GM23338 (cell line): ENCODE data around the gene CDKAL1.

ENCODE experiments used
- CREB1 ChIP-seq: fragments of 250-450 bp; sonication (Bioruptor Pico); IDR thresholded peaks from 2 replicates; pipeline ENCODE4 v1.5.0; 2020; ENCODE audit warnings: low read depth, mild to moderate bottlenecking, moderate library complexity
- CTCF ChIP-seq, 2 experiments: fragments of 200-600 bp in 1 of 2; sonication (generic) in 1 of 2; conservative IDR thresholded peaks; 2 replicates each; pipeline versions ENCODE4 v1.5.1 to v1.6.1; 2016 to 2017; ENCODE audit warnings: antibody characterized with exemption in 2 of 2, low read depth in 2 of 2, mild to moderate bottlenecking in 2 of 2, moderate library complexity in 1 of 2
- ETS1 ChIP-seq: IDR thresholded peaks from 2 replicates; pipeline ENCODE4 v1.6.1; 2016; ENCODE audit warnings: antibody characterized with exemption
- EZH2 ChIP-seq: fragments of 200-600 bp; sonication (generic); IDR thresholded peaks from one replicate; pipeline ENCODE4 v1.8.0; 2017; ENCODE audit warnings: antibody characterized with exemption, mild to moderate bottlenecking, low read depth; ENCODE audit not compliant: unreplicated experiment
- EZH2phosphoT487 ChIP-seq: fragments of 200-600 bp; sonication (generic); IDR thresholded peaks from one replicate; pipeline ENCODE4 v1.8.1; 2018; ENCODE audit warnings: antibody characterized with exemption; ENCODE audit not compliant: unreplicated experiment
- JUNB ChIP-seq: IDR thresholded peaks from one replicate; pipeline ENCODE4 v1.6.1; 2016; ENCODE audit warnings: antibody characterized with exemption; ENCODE audit not compliant: unreplicated experiment
- NANOG ChIP-seq: IDR thresholded peaks from 2 replicates; pipeline ENCODE4 v1.6.1; 2016; ENCODE audit warnings: antibody characterized with exemption, borderline replicate concordance
- POLR2AphosphoS5 ChIP-seq: IDR thresholded peaks from 2 replicates; pipeline ENCODE4 v1.6.1; 2016; ENCODE audit warnings: antibody characterized with exemption, low read depth
- REST ChIP-seq: IDR thresholded peaks from one replicate; pipeline ENCODE4 v1.6.1; 2018; ENCODE audit warnings: antibody characterized with exemption; ENCODE audit not compliant: unreplicated experiment
- STAT1 ChIP-seq: IDR thresholded peaks from one replicate; pipeline ENCODE4 v1.6.1; 2016; ENCODE audit warnings: antibody characterized with exemption; ENCODE audit not compliant: unreplicated experiment
- ZNF114 ChIP-seq: fragments of 250-450 bp; sonication (Bioruptor Pico); IDR thresholded peaks from 2 replicates; pipeline ENCODE4 v1.5.0; 2020; ENCODE audit warnings: mild to moderate bottlenecking, moderate library complexity
- ZNF331 ChIP-seq: fragments of 250-450 bp; sonication (Bioruptor Pico); IDR thresholded peaks from 2 replicates; pipeline ENCODE4 v1.5.0; 2020; ENCODE audit warnings: low read depth, mild to moderate bottlenecking, moderate library complexity
- ZNF462 ChIP-seq: fragments of 250-450 bp; sonication (Bioruptor Pico); IDR thresholded peaks from 2 replicates; pipeline ENCODE4 v1.5.0; 2020; ENCODE audit warnings: mild to moderate bottlenecking, moderate library complexity

GRCh38 chr6:21227486-21227885 is 693.2 kb downstream of the CDKAL1 start:
- TF ChIP-seq REST (no peak), CTCF (conservative IDR thresholded peaks at IDR 0.05; ENCODE audit: low read depth in 2 of 2) (no peak), EZH2 (no peak), POLR2AphosphoS5 (no peak), EZH2phosphoT487 (no peak), JUNB (no peak), STAT1 (no peak), CREB1 (no peak), NANOG (no peak), ZNF331 (no peak), ETS1 (no peak), ZNF114 (no peak), ZNF462 (CRISPR knock-in tag) (no peak)
